H1 (cell line): ENCODE results near the gene SAPCD1. TPM values are rescaled to one million over a fixed set of nuclear protein-coding genes. Genes with fewer than 3 reads are reported as not detected.

ENCODE experiments used
- CBX8 ChIP-seq: fragments of 300-800, 300-1000 bp; sonication (generic); IDR thresholded peaks from 2 replicates; pipeline ENCODE4 v1.7.1; 2016; ENCODE audit warnings: low read depth, low read length, borderline replicate concordance
- CEBPB ChIP-seq: IDR thresholded peaks from 2 replicates; pipeline ENCODE4 v1.6.1; 2012; ENCODE audit warnings: low read depth, low read length
- SRF ChIP-seq: IDR thresholded peaks from 2 replicates; pipeline ENCODE4 v1.6.1; 2011; ENCODE audit warnings: mild to moderate bottlenecking, low read depth, low read length, moderate library complexity
- polyA plus RNA-seq, 7 experiments: library from polyadenylated mRNA; depleted of rRNA in 3 of 7; stranded (reverse) in 5 of 7; unstranded in 2 of 7; fragments of >200 nt in 5 of 7; fragments of 200-250 nt in 2 of 7; gene quantifications; 1 replicate in 5 of 7; 2 replicates in 1 of 7; 4 replicates in 1 of 7; pipeline versions ENCODE4 v1.2.1 to v1.2.3, GENCODE V29; 2011 to 2013; ENCODE audit warnings: missing spikeins in 2 of 7, mixed read lengths in 2 of 7
- total RNA-seq: library from RNA; stranded (reverse); fragmentation: NEBNext Ultra II Directional; extraction: Animal tissue kit (Norgen Biotek cat#: 25700); gene quantifications from 2 replicates; pipeline ENCODE4 v1.2.1, GENCODE V29; 2021
- TF ChIP-seq, protein P1 (sequence below): fragments of 300-600 bp; sonication (generic); IDR thresholded peaks from 2 replicates; pipeline ENCODE4 v1.7.1; 2012; ENCODE audit warnings: low read length, moderate library complexity, mild to moderate bottlenecking, inconsistent platforms; ENCODE audit not compliant: insufficient replicate concordance

SAPCD1 gene
- total and polyA plus RNA-seq, 2 of the 8 experiments (the other 6 are each of a cell fraction or from before 2014, with no cell fraction given): 3.1 to 5.9 TPM

DNA sequence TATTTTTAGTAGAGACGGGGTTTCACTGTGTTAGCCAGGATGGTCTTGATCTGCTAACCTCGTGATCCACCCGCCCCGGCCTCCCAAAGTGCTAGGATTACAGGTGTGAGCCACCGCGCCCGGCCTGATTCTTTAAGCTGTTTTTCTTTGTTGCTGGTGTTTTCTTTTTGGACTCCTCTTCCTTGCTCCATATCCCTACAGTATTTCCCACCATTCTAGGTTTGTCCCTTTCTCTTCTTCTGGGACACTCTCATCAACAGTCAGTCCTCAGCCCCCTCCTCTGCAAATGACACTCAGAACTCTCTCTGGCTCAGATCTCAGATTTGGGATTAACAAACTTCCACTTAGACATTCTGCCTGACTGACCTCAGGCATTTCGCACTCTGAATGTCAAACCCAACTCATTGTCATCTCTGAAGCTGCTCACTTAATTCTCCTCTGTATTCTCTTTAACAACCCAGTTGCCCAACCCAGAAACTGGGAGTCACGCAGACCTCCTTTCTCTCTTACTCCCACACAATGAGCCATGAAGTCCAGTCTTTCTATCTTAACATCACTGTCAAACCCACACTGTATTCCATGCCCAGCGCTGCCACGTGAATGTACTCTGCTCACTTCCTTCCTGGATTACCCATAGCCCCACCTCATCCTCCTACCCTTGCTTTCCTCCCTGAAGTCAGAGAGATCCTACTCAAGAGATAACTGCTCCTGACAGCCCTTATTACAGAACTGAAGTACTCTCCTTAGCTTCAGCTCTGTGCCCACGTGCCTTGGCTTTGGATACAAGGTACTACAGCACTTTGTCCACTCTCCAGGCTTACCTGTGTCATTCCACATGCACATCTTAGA lies 36.7 kb upstream of the SAPCD1 start (continued):
- no peak for TF ChIP-seq CBX8
- TF ChIP-seq, protein P1, sequence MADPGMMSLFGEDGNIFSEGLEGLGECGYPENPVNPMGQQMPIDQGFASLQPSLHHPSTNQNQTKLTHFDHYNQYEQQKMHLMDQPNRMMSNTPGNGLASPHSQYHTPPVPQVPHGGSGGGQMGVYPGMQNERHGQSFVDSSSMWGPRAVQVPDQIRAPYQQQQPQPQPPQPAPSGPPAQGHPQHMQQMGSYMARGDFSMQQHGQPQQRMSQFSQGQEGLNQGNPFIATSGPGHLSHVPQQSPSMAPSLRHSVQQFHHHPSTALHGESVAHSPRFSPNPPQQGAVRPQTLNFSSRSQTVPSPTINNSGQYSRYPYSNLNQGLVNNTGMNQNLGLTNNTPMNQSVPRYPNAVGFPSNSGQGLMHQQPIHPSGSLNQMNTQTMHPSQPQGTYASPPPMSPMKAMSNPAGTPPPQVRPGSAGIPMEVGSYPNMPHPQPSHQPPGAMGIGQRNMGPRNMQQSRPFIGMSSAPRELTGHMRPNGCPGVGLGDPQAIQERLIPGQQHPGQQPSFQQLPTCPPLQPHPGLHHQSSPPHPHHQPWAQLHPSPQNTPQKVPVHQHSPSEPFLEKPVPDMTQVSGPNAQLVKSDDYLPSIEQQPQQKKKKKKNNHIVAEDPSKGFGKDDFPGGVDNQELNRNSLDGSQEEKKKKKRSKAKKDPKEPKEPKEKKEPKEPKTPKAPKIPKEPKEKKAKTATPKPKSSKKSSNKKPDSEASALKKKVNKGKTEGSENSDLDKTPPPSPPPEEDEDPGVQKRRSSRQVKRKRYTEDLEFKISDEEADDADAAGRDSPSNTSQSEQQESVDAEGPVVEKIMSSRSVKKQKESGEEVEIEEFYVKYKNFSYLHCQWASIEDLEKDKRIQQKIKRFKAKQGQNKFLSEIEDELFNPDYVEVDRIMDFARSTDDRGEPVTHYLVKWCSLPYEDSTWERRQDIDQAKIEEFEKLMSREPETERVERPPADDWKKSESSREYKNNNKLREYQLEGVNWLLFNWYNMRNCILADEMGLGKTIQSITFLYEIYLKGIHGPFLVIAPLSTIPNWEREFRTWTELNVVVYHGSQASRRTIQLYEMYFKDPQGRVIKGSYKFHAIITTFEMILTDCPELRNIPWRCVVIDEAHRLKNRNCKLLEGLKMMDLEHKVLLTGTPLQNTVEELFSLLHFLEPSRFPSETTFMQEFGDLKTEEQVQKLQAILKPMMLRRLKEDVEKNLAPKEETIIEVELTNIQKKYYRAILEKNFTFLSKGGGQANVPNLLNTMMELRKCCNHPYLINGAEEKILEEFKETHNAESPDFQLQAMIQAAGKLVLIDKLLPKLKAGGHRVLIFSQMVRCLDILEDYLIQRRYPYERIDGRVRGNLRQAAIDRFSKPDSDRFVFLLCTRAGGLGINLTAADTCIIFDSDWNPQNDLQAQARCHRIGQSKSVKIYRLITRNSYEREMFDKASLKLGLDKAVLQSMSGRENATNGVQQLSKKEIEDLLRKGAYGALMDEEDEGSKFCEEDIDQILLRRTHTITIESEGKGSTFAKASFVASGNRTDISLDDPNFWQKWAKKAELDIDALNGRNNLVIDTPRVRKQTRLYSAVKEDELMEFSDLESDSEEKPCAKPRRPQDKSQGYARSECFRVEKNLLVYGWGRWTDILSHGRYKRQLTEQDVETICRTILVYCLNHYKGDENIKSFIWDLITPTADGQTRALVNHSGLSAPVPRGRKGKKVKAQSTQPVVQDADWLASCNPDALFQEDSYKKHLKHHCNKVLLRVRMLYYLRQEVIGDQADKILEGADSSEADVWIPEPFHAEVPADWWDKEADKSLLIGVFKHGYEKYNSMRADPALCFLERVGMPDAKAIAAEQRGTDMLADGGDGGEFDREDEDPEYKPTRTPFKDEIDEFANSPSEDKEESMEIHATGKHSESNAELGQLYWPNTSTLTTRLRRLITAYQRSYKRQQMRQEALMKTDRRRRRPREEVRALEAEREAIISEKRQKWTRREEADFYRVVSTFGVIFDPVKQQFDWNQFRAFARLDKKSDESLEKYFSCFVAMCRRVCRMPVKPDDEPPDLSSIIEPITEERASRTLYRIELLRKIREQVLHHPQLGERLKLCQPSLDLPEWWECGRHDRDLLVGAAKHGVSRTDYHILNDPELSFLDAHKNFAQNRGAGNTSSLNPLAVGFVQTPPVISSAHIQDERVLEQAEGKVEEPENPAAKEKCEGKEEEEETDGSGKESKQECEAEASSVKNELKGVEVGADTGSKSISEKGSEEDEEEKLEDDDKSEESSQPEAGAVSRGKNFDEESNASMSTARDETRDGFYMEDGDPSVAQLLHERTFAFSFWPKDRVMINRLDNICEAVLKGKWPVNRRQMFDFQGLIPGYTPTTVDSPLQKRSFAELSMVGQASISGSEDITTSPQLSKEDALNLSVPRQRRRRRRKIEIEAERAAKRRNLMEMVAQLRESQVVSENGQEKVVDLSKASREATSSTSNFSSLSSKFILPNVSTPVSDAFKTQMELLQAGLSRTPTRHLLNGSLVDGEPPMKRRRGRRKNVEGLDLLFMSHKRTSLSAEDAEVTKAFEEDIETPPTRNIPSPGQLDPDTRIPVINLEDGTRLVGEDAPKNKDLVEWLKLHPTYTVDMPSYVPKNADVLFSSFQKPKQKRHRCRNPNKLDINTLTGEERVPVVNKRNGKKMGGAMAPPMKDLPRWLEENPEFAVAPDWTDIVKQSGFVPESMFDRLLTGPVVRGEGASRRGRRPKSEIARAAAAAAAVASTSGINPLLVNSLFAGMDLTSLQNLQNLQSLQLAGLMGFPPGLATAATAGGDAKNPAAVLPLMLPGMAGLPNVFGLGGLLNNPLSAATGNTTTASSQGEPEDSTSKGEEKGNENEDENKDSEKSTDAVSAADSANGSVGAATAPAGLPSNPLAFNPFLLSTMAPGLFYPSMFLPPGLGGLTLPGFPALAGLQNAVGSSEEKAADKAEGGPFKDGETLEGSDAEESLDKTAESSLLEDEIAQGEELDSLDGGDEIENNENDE: no peak
- TF ChIP-seq CEBPB: no peak
- no peak for TF ChIP-seq SRF
- TF ChIP-seq, all 59 proteins: peak for 0
